ENCODE results near the gene PELI1. TPM values are rescaled to one million over a fixed set of nuclear protein-coding genes. Genes with fewer than 3 reads are reported as not detected.

The PELI1 gene
- total and polyA plus RNA-seq, 2 donors from 2014 or later, result 4.6 to 36.9 TPM

- FAIRE-seq, result no peak
- H3K9ac ChIP-seq (ENCODE audit: low read length in 3 of 3), result no peak overlapping the region
Measured at GRCh38 chr2:64133354-64133753, 10.9 kb downstream of the PELI1 start.

GRCh38 chr2:64130333-64130732 is 13.9 kb downstream of the PELI1 start:
- DNase-seq (no peak), FAIRE-seq (no peak)
- TF ChIP-seq CTCF (IDR thresholded peaks at IDR 0.05; ENCODE audit: borderline replicate concordance, extremely low read depth, insufficient read depth), result no peak
- no peak overlapping the region for H3K9ac ChIP-seq (ENCODE audit: low read length in 3 of 3)
- H3K9me3 ChIP-seq (ENCODE audit: control insufficient read depth in 2 of 3, insufficient read depth in 1 of 3, low read length in 3 of 3), result no peaks in the 10 kb centered on the region
- no peaks in the 10 kb centered on the region for H3K27me3 ChIP-seq (ENCODE audit: control insufficient read depth, insufficient read depth, low read length)
- no peak overlapping the region for H3K4me3 ChIP-seq (ENCODE audit: low read length in 3 of 3)
- H3K27ac ChIP-seq (ENCODE audit: low read depth in 2 of 2, low read length in 2 of 2), result no peak overlapping the region
- no peaks in the 10 kb centered on the region for H3K36me3 ChIP-seq (ENCODE audit: control insufficient read depth in 2 of 3, insufficient read depth in 3 of 3, low read length in 3 of 3)
- intact Hi-C loops (cut with DNase I), result no loop called here
- H3K4me1 ChIP-seq (ENCODE audit: control insufficient read depth in 2 of 3, insufficient read depth in 2 of 3, low read depth in 1 of 3, low read length in 3 of 3), result peaks cover 0 to 10% (median 0%) of the 10 kb centered on the region in 3 donors

More at GRCh38 chr2:64133354-64133753, 10.9 kb downstream of the PELI1 start:
- H3K4me1 ChIP-seq (ENCODE audit: control insufficient read depth in 2 of 3, insufficient read depth in 2 of 3, low read depth in 1 of 3, low read length in 3 of 3), result peaks cover 0 to 2% (median 0%) of the 10 kb centered on the region in 3 donors
- no peak for DNase-seq
- H3K9me3 ChIP-seq (ENCODE audit: control insufficient read depth in 2 of 3, insufficient read depth in 1 of 3, low read length in 3 of 3), result no peaks in the 10 kb centered on the region
- no peak overlapping the region for H3K27ac ChIP-seq (ENCODE audit: low read depth in 2 of 2, low read length in 2 of 2)
- H3K36me3 ChIP-seq (ENCODE audit: control insufficient read depth in 2 of 3, insufficient read depth in 3 of 3, low read length in 3 of 3), result no peaks in the 10 kb centered on the region
- no peak for TF ChIP-seq CTCF (IDR thresholded peaks at IDR 0.05; ENCODE audit: borderline replicate concordance, extremely low read depth, insufficient read depth)
- no peaks in the 10 kb centered on the region for H3K27me3 ChIP-seq (ENCODE audit: control insufficient read depth, insufficient read depth, low read length)
- no peak overlapping the region for H3K4me3 ChIP-seq (ENCODE audit: low read length in 3 of 3)
- intact Hi-C loops (cut with DNase I), result no loop called here

- FAIRE-seq (no peak), DNase-seq (no peak)
- H3K9ac ChIP-seq (ENCODE audit: low read length in 3 of 3), result no peak overlapping the region
- no peaks in the 10 kb centered on the region for H3K9me3 ChIP-seq (ENCODE audit: control insufficient read depth in 2 of 3, insufficient read depth in 1 of 3, low read length in 3 of 3)
- no peaks in the 10 kb centered on the region for H3K27me3 ChIP-seq (ENCODE audit: control insufficient read depth, insufficient read depth, low read length)
- no peak for TF ChIP-seq CTCF (IDR thresholded peaks at IDR 0.05; ENCODE audit: borderline replicate concordance, extremely low read depth, insufficient read depth)
- peaks cover 0 to 10% (median 0%) of the 10 kb centered on the region in 3 donors for H3K4me1 ChIP-seq (ENCODE audit: control insufficient read depth in 2 of 3, insufficient read depth in 2 of 3, low read depth in 1 of 3, low read length in 3 of 3)
- no peak overlapping the region for H3K4me3 ChIP-seq (ENCODE audit: low read length in 3 of 3)
- H3K36me3 ChIP-seq (ENCODE audit: control insufficient read depth in 2 of 3, insufficient read depth in 3 of 3, low read length in 3 of 3), result no peaks in the 10 kb centered on the region
- intact Hi-C loops (cut with DNase I), result no loop called here
- no peak overlapping the region for H3K27ac ChIP-seq (ENCODE audit: low read depth in 2 of 2, low read length in 2 of 2)
Measured at GRCh38 chr2:64128943-64129391, 15.3 kb downstream of the PELI1 start.

GRCh38 chr2:64128406-64128805 is 15.8 kb downstream of the PELI1 start:
- Histone ChIP-seq H3K4me3 (ENCODE audit: low read length in 3 of 3) (no peak overlapping the region), H3K27ac (ENCODE audit: low read depth in 2 of 2, low read length in 2 of 2) (no peak overlapping the region), H3K9ac (ENCODE audit: low read length in 3 of 3) (no peak overlapping the region), H3K36me3 (ENCODE audit: control insufficient read depth in 2 of 3, insufficient read depth in 3 of 3, low read length in 3 of 3) (no peaks in the 10 kb centered on the region), H3K4me1 (ENCODE audit: control insufficient read depth in 2 of 3, insufficient read depth in 2 of 3, low read depth in 1 of 3, low read length in 3 of 3) (peaks cover 0 to 10% (median 0%) of the 10 kb centered on the region in 3 donors), H3K9me3 (ENCODE audit: control insufficient read depth in 2 of 3, insufficient read depth in 1 of 3, low read length in 3 of 3) (no peaks in the 10 kb centered on the region), H3K27me3 (ENCODE audit: control insufficient read depth, insufficient read depth, low read length) (no peaks in the 10 kb centered on the region)
- no peak for TF ChIP-seq CTCF (IDR thresholded peaks at IDR 0.05; ENCODE audit: borderline replicate concordance, extremely low read depth, insufficient read depth)
- FAIRE-seq, result no peak
- intact Hi-C loops (cut with DNase I), result no loop called here
- DNase-seq, result no peak
